Lower lobe of right lung (tissue), 2 donors: ENCODE results near the gene TBL1XR1. TPM values are rescaled to one million over a fixed set of nuclear protein-coding genes. Genes with fewer than 3 reads are reported as not detected.

Experiments
- ATAC-seq, 2 donors: fragments of 200-7000 bp; cut with Tn5 transposase; one replicate each; pipeline ENCODE4 v1.9.1; 2020 to 2022; ENCODE audit warnings: mild to moderate bottlenecking in 2 of 2, moderate library complexity in 2 of 2
- DNase-seq: peaks from one replicate; pipeline ENCODE4 v3.0.0-alpha.2; 2020
- H3K27ac ChIP-seq: fragments of 200-600 bp; one replicate; pipeline ENCODE4 v1.8.0; 2022
- H3K27me3 ChIP-seq: fragments of 200-600 bp; one replicate; pipeline ENCODE4 v1.8.0; 2022; ENCODE audit warnings: low read depth
- H3K36me3 ChIP-seq: fragments of 200-600 bp; one replicate; pipeline ENCODE4 v1.8.0; 2022; ENCODE audit warnings: mild to moderate bottlenecking
- H3K4me1 ChIP-seq: fragments of 200-600 bp; one replicate; pipeline ENCODE4 v1.8.0; 2022
- H3K4me3 ChIP-seq: fragments of 200-600 bp; one replicate; pipeline ENCODE4 v1.8.0; 2022; ENCODE audit warnings: mild to moderate bottlenecking
- H3K9me3 ChIP-seq: fragments of 200-600 bp; one replicate; pipeline ENCODE4 v1.8.0; 2022
- intact Hi-C: fragments of 100-400 bp; cut with DNase I; formaldehyde crosslinking; loops from one replicate; pipeline ENCODE4 v1.11.0; 2022
- total RNA-seq: library from RNA; stranded (reverse); fragmentation: NEBNext Ultra II Directional; extraction: Animal tissue kit (Norgen Biotek cat#: 25700); gene quantifications from one replicate; pipeline ENCODE4 v1.2.1, GENCODE V29; 2021
- TF ChIP-seq, protein P1 (sequence below): fragments of 200-600 bp; IDR thresholded peaks from one replicate; pipeline ENCODE4 v1.8.0; 2022; ENCODE audit warnings: antibody characterized with exemption, mild to moderate bottlenecking
- donor health status: DM: no; HTN: yes; CAD: no; lungs with severe emphysema.

TBL1XR1 gene
- total RNA-seq, 1 donor from 2014 or later = 160 TPM

DNA sequence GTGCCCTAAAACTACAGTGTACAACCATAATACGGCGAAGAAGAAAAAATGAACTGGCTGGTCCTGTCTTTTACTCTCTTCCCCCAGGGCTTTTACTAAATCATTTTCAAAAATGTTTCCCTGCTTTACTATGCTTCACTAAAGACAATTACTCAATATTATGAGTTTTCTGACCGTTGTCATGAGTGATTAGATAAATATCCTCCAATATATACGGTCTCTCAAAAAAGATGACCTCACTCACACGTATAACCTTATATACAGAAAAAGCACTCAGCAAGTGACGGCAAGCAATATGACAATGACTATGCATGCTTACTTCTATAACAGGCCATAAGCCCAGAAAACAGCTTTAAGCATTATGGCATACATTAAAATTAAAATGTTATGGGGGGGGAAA is 60.5 kb downstream of the TBL1XR1 start:
- H3K36me3 ChIP-seq = no peaks in the 10 kb centered on the region
- peaks cover 37% of the 10 kb centered on the region for H3K4me1 ChIP-seq
- no peak overlapping the region for H3K27ac ChIP-seq
- no peak overlapping the region for H3K4me3 ChIP-seq
- H3K9me3 ChIP-seq = no peaks in the 10 kb centered on the region
- DNase-seq = no peak
- TF ChIP-seq, protein P1, sequence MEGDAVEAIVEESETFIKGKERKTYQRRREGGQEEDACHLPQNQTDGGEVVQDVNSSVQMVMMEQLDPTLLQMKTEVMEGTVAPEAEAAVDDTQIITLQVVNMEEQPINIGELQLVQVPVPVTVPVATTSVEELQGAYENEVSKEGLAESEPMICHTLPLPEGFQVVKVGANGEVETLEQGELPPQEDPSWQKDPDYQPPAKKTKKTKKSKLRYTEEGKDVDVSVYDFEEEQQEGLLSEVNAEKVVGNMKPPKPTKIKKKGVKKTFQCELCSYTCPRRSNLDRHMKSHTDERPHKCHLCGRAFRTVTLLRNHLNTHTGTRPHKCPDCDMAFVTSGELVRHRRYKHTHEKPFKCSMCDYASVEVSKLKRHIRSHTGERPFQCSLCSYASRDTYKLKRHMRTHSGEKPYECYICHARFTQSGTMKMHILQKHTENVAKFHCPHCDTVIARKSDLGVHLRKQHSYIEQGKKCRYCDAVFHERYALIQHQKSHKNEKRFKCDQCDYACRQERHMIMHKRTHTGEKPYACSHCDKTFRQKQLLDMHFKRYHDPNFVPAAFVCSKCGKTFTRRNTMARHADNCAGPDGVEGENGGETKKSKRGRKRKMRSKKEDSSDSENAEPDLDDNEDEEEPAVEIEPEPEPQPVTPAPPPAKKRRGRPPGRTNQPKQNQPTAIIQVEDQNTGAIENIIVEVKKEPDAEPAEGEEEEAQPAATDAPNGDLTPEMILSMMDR = no peak
- ATAC-seq = no peak
- H3K27me3 ChIP-seq = no peaks in the 10 kb centered on the region
- intact Hi-C loops = no loop called here

DNA sequence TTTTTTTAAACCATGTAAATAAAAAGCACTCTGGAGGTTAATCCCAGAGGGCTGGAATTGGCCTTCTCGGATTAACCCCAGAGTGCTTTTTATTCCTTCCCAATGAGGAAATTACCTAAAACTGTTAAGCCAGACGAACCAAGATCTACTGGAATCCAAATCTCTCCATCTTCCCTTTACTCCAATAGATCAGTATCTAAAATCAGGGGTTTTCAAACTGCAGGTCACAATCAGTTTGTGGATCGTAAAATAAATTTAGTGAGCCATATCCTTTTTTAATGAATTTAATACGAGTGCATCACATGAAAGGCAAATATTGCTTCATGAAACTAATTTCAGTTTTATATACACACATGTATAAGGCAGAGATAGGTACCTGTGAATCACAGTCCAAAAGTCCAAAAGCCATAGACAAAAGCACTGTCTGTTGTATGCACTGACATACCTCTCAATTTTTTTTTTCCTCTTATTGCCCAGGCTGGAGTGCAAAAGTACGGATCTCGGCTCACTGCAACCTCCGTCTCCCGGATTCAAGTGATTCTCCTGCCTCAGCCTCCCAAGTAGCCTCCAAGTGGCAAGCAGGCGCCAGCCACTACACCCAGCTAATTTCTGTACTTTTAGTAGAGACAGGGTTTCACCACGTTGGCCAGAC is 61.3 kb downstream of the TBL1XR1 start:
- ATAC-seq = no peak

DNA sequence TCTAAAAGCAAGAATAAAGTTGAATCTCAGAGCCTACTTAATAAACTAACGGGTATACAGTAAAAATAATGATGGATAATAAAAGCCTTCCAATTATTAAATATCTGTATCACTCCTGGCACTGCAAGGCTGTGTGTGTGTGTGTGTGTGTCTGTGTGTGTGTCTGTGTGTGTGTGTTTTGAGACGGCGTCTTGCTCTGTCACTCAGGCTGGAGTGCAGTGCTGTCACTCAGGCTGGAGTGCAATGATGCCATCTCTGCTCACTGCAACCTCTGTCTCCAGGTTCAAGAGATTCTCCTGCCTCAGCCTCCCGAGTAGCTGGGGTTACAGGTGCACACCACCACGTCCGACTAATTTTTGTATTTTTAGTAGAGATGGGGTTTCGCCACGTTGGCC is 62.5 kb downstream of the TBL1XR1 start:
- no peaks in the 10 kb centered on the region for H3K36me3 ChIP-seq
- ATAC-seq = no peak

More for the DNA sequence above, 61.3 kb downstream of the TBL1XR1 start:
- H3K27me3 ChIP-seq = no peaks in the 10 kb centered on the region
- H3K27ac ChIP-seq = no peak overlapping the region
- no peaks in the 10 kb centered on the region for H3K9me3 ChIP-seq
- intact Hi-C loops = no loop called here
- no peaks in the 10 kb centered on the region for H3K36me3 ChIP-seq
- TF ChIP-seq, protein P1 = no peak
- DNase-seq = no peak
- peaks cover 31% of the 10 kb centered on the region for H3K4me1 ChIP-seq
- no peak overlapping the region for H3K4me3 ChIP-seq

DNA sequence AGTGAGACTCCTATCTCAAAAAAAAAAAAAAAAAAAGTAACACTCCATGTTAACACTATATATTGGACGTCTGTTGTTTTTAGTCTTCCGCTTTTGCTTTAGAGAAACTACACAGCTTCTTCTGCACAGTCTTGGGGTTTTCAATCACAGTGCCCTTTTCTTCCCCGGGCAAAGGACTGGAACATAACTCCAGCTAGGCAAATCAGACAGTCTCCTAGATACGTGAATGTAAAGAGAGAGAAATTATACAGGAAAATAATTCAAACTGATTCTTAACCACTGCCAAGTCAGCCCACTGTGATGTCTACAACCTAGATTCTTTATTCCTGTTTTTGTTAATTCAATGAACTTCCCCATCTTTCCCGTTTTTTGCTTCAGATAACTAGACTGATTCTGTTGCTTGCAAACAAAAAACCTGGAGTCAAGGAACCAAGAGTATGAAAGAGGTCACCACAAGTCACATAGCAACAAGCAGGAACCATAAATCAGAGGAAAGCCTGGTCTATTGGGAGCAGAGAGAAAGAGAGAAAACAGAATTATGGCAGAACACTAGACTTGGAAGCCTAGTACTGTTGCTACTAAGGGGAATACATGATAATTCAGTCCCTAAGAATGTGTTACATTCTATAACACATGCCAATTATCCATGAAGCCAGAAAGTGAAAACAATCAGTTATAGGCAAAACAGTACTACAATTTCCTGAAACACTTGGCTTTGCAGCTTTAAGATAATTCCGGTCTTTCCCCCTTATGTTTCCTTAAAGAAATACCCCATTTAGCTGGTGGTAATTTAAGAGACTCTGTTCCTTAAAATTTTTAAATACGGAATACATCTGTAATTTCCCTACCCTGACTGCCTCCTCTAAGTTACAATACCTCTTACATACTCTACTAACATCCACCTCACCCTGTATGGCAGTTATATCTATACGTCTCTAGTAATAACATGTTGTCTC is 63.1 kb downstream of the TBL1XR1 start:
- H3K4me1 ChIP-seq = peaks cover 26% of the 10 kb centered on the region
- H3K27me3 ChIP-seq = no peaks in the 10 kb centered on the region
- TF ChIP-seq, protein P1 = no peak
- no peaks in the 10 kb centered on the region for H3K9me3 ChIP-seq
- H3K36me3 ChIP-seq = no peaks in the 10 kb centered on the region
- DNase-seq (no peak), ATAC-seq (no peak)
- no peak overlapping the region for H3K4me3 ChIP-seq
- intact Hi-C loops = no loop called here
- no peak overlapping the region for H3K27ac ChIP-seq

More for the DNA sequence above, 62.5 kb downstream of the TBL1XR1 start:
- no peaks in the 10 kb centered on the region for H3K27me3 ChIP-seq
- peaks cover 30% of the 10 kb centered on the region for H3K4me1 ChIP-seq
- no peak overlapping the region for H3K27ac ChIP-seq
- DNase-seq = no peak
- TF ChIP-seq, protein P1 = no peak
- H3K9me3 ChIP-seq = no peaks in the 10 kb centered on the region
- intact Hi-C loops = no loop called here
- H3K4me3 ChIP-seq = no peak overlapping the region

DNA sequence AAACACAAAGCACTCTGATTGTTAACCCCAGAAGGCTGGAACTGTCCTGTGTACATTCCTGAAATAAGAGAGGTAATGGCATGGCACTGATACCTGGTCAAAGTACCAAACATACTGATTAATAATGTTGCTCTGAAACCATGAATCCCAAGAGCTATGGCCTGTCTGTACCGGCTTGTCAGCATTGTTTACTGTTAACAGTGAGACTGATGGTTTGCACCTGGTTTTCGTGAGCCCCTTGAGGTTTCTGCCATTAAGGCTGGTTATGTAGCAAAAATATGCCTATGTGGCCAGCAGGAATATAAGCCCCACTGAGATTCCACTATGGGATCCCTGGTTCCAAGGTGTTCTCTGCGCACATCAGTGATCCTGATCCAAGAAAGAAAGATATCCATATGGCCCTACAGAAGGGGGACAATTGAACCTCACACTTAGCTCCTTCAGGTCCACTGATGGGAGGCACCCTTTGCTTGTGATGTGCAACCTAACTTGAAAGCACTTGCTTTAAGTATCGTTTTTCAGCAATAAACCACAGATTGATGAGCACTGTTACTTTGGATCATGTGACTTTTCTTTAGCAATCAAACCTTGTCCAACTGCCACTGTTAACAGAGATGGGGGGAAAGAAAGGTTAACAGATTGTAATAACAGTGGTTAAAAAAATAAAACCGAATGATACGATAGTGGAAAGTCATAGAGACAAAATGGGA is 65.2 kb downstream of the TBL1XR1 start:
- Histone ChIP-seq H3K27ac (no peak overlapping the region), H3K9me3 (no peaks in the 10 kb centered on the region), H3K4me1 (peaks cover 22% of the 10 kb centered on the region), H3K27me3 (no peaks in the 10 kb centered on the region), H3K36me3 (no peaks in the 10 kb centered on the region), H3K4me3 (no peak overlapping the region)
- TF ChIP-seq, protein P1 = no peak
- DNase-seq (no peak), ATAC-seq (no peak)
- intact Hi-C loops = no loop called here
